ENCODE results near the gene MAPKAPK2. TPM values are rescaled to one million over a fixed set of nuclear protein-coding genes. Genes with fewer than 3 reads are reported as not detected.

Gene MAPKAPK2
- total RNA-seq, 1 experiment from 2014 or later: 72.4 TPM

GRCh38 chr1:206754011-206754410 lies 69.3 kb downstream of the MAPKAPK2 start:
- Histone ChIP-seq H3K27me3 (ENCODE audit: control insufficient read depth, insufficient read depth, low read length) (peaks cover 21% of the 10 kb centered on the region), H3K36me3 (ENCODE audit: control insufficient read depth, insufficient read depth, low read length) (no peaks in the 10 kb centered on the region), H3K4me1 (ENCODE audit: control insufficient read depth, insufficient read depth, low read length) (no peaks in the 10 kb centered on the region), H3K27ac (ENCODE audit: low read length) (no peak overlapping the region), H3K9me3 (ENCODE audit: control insufficient read depth, insufficient read depth, low read depth, low read length) (no peaks in the 10 kb centered on the region), H3K4me3 (ENCODE audit: low read depth in 2 of 2, low read length in 2 of 2) (no peak overlapping the region)
- intact Hi-C loops (cut with micrococcal nuclease; ENCODE audit: unreplicated experiment): no loop called here
- POLR2A ChIA-PET: no interaction called here
- CTCF ChIA-PET: no interaction called here
- no peak for TF ChIP-seq SIN3A (IDR thresholded peaks at IDR 0.05; ENCODE audit: borderline replicate concordance, insufficient read depth, low read depth, low read length)
- TF ChIP-seq TCF7L2 (IDR thresholded peaks at IDR 0.05; ENCODE audit: low read depth, low read length): no peak
- no peak for TF ChIP-seq REST (IDR thresholded peaks at IDR 0.05; ENCODE audit: insufficient read depth in 1 of 2, low read depth in 2 of 2, low read length in 1 of 2)
- in situ Hi-C loops (cut with HindIII; ENCODE audit: low pct_unique_long_range_greater_than_20kb, low sequenced_read_pairs): no loop called here
- DNase-seq (ENCODE audit: low read depth, low spot score) (no peak), ATAC-seq (no peak)
- no TSS peak for BruUV-seq (replicated peaks)

GRCh38 chr1:206757524-206758266 lies 73.0 kb downstream of the MAPKAPK2 start:
- ChIA-PET CTCF (no interaction called here), POLR2A (no interaction called here)
- no peak overlapping the region for H3K4me3 ChIP-seq (ENCODE audit: low read depth in 2 of 2, low read length in 2 of 2)
- peaks cover 11% of the 10 kb centered on the region for H3K27me3 ChIP-seq (ENCODE audit: control insufficient read depth, insufficient read depth, low read length)
- no peaks in the 10 kb centered on the region for H3K36me3 ChIP-seq (ENCODE audit: control insufficient read depth, insufficient read depth, low read length)
- in situ Hi-C loops (cut with HindIII; ENCODE audit: low pct_unique_long_range_greater_than_20kb, low sequenced_read_pairs) (no loop called here), intact Hi-C loops (cut with micrococcal nuclease; ENCODE audit: unreplicated experiment) (no loop called here)
- DNase-seq (ENCODE audit: low read depth, low spot score) (no peak), ATAC-seq (no peak)
- no peaks in the 10 kb centered on the region for H3K4me1 ChIP-seq (ENCODE audit: control insufficient read depth, insufficient read depth, low read length)
- no peak for TF ChIP-seq POLR2AphosphoS5 (IDR thresholded peaks at IDR 0.05; ENCODE audit: low read depth, low read length)
- no peak for TF ChIP-seq TCF7L2 (IDR thresholded peaks at IDR 0.05; ENCODE audit: low read depth, low read length)
- no peak for TF ChIP-seq REST (IDR thresholded peaks at IDR 0.05; ENCODE audit: insufficient read depth in 1 of 2, low read depth in 2 of 2, low read length in 1 of 2)
- TF ChIP-seq CTCF (IDR thresholded peaks at IDR 0.05): no peak
- no peak for TF ChIP-seq SIN3A (IDR thresholded peaks at IDR 0.05; ENCODE audit: borderline replicate concordance, insufficient read depth, low read depth, low read length)
- BruUV-seq (replicated peaks): no TSS peak
- H3K9me3 ChIP-seq (ENCODE audit: control insufficient read depth, insufficient read depth, low read depth, low read length): no peaks in the 10 kb centered on the region
- no peak overlapping the region for H3K27ac ChIP-seq (ENCODE audit: low read length)
